GM19395 (cell line): ENCODE measurements around the gene RPS10.
"Not testable (repeated sequence)": the region's sequence is repeated elsewhere in the genome, so short reads cannot be mapped to it uniquely, and the experiment has no call there.

Experiments used
- ATAC-seq: cut with Tn5 transposase; IDR thresholded peaks from one replicate; pipeline ENCODE4 v1.9.1; 2021; ENCODE audit warnings: mild to moderate bottlenecking, moderate library complexity; ENCODE audit not compliant: unreplicated experiment

The RPS10 gene

DNA sequence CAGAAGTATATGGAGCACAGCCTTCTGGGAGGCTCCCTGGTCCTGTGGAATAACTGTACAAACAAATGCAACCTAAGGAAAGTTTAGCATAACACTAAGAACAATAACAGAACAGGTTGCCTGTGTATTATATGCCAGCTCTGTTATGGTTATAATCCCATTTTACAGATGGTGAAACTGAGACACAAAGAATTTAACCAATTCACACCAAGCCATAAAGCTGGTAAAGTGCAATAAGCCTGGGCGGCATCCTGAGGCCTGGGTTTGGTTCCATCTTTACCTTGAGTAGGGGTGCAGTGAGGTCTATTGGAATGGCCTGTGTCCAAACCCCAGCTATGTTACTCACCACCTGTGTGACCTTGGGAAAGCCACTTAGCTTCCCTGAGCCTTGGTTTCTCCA, 25.3 kb upstream of the RPS10 start:
- no peak for ATAC-seq

DNA sequence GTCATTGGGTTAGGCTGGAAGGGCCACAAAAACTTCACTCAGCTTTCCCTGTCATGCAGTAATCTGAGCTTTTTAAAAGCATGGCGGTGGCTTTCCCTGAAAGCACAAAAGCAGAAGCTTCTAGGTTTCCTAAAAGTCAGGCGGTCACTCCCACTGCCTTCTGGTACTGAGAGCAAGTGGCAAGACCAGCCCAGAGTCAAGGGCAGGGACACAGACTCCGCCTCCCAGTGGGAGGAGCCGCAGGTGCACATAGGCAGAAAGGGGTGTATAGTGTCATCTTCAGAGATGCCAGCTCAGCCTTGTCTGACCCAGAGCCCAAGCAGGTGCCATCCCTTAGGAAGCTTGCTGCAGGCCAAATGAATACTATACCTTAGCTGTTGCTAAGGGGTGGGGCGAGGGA, 22.0 kb upstream of the RPS10 start:
- ATAC-seq, result no peak

DNA sequence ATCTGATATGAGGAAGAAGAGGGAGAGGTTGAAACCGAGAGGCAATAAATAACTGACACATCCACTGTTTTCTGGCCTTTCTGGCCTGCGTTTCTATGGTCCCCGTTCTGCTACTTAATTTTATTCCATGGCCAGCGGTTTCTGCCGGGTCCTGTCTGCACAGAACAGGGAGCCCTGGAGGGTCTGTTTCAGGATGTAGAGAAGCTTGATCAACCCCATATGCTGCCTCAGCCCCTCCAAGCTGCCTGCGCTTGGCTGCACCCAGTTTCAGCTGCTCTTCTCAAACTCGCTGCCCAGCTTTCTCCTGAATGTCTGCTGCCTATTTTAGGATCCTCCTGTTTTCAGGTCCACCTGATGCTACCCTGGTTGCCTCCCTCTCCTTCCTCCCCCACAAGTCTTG, 21.5 kb upstream of the RPS10 start:
- no peak for ATAC-seq

DNA sequence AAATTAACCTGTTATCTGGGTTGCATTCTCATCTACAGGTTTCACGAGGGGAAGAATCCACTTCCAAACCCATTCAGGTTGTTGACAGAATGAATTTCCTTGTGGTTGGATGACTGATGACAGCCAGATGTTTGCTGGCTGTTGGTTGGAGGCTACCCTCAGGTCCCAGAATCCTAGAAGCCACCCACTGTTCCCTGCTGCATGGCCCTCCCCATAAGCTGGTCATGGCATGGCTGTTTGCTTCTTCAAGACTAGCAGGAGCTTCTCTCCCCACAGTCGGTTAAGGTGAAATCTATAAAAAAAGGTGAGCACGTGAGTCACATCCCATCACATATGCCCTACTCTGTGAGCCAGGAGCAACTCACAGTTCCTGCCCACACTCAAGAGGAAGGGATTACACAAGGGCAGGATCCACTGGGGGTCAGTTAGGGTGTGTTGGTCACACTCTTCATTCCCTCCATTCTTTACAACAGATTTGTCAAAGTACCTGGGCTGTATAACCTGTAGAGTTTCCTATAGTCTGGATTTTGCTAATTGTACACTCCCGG, 19.5 kb upstream of the RPS10 start:
- ATAC-seq, result no peak

DNA sequence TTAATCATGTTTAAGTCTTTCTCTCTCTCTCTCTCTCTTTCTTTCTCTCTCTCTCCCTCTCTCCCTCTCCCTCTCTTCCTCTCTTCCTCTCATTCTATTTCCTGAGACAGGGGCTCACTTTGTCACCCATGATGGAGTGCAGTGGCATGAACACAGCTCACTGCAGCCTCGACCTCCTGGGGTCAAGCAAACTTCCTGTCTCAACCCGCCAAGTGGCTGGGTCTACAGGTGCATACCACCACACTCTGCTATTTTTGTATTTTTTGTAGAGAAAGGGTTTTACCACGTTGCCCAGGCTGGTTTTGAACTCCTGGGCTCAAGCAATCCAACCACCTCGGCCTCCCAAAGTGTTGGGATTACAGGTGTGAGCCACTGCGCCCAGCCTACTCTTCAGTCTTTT, 15.7 kb upstream of the RPS10 start:
- ATAC-seq, result no peak

DNA sequence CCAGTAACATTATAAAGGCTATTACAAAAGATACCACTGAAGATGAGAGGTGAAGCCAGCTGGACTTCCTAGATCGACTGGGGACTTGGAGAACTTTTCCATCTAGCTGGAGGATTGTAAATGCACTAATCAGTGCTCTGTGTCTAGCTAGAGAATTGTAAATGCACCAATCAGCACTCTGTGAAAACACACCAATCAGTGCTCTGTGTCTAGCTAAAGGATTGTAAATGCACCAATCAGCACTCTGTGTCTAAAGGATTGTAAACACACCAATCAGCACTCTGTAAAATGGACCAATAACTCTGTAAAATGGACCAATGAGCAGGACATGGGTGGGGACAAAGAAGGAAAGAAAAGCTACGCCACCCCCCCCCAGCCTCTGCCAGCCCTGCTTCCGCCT, 13.6 kb upstream of the RPS10 start:
- ATAC-seq, result no peak

DNA sequence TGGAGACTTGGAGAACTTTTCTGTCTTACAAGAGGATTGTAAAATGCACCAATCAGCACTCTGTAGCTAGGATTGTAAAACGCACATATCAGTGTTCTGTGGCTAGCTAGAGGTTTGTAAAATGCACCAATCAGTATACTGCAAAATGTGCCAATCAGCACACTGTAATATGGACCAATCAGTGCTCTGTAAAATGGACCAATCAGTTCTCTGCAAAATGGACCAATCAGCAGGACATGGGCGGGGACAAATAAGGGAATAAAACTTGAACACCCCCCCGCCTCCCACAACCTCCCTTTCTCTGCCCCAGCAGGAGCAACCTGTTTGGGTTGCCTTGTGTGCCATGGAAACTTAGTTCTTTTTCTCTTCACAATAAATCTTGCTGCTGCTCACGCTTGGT, 12.8 kb upstream of the RPS10 start:
- no peak for ATAC-seq

DNA sequence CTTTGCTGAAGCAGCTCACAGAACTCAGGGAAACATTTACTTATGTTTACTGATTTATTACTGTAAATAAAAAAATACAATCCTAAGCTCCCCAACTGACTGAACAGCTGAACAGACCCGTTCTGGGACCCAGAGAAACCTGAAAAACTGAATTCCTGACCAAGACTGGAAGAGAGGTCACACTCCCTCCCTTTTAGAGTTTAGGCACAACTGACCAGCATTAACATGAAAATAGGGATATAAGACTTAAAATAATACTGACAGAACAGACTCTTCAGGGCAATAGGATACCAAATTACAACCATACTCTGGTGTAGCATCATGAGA, 11.7 kb upstream of the RPS10 start:
- ATAC-seq, result no peak

DNA sequence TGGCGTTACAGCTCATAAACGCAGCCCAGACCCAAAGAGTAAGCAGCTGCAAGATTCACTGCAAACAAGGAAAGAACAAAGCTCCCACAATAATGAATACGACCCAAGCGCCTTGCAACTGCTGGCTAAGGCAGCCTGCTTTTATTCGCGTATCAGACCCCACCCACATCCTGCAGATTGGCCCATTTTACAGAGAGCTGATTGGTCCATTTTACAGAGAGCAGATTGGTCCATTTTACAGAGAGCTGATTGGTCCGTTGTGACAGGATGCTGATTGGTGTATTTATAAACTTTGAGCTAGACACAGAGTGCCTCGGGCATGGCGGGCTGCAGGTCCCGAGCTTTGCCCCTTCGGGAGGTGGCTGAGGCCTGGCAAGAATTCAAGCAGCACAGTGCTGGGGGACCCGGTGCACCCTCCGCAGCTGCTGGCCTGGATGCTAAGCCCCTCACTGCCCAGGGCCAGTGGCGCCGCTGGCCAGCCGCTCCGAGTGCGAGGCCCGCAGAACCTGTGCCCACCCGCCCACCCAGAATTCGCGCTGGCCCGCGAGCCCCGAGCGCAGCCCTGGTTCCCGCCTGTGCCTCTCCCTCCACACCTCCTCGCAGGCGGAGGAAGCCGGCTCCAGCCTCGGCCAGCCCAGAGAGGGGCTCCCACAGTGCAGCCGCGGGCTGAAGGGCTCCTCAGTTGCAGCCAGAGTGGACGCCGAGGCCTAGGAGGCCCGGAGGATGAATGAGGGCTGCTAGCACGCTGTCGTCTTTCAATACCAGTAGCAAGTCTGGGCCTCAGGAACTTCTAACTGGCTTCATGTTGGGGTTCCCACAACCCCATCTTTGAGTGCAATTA, 11.2 kb upstream of the RPS10 start:
- ATAC-seq, result no peak

DNA sequence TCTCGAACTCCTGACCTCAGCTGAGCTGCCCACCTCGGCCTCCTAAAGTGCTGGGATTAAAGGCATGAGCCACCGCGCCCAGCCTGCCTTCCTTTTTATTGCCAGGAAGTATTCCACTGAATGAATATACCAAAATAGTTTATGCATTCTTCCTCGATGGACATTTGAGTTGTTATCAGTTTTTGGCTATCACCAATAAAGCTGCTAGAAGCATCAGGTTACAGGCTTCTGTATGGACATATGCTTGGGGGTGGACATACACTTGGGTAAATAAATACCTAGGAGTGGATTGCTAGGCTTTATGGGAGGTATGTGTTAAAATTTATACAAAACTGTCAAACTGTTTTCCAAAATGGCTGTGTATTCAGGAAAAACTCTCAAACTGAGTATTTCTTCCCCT, 10.0 kb upstream of the RPS10 start:
- no peak for ATAC-seq

DNA sequence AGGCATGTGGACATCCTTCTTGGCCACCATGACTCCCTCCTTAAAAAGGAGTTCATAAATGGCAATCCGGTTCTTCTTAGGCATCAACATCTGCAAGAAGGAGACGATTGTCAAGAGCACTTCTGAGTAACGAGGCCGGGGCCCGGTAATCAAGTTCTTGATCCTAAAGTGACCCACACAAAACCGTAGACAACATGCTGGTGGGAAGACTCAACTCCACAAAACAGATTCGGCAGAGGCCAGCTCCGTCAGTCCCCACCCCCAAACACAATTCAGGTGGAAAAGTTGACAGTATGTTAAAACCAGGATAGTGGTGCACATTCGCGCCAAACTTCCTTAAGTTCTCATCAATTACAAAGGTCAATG, 754 bp downstream of the RPS10 start:
- ATAC-seq, result no peak

DNA sequence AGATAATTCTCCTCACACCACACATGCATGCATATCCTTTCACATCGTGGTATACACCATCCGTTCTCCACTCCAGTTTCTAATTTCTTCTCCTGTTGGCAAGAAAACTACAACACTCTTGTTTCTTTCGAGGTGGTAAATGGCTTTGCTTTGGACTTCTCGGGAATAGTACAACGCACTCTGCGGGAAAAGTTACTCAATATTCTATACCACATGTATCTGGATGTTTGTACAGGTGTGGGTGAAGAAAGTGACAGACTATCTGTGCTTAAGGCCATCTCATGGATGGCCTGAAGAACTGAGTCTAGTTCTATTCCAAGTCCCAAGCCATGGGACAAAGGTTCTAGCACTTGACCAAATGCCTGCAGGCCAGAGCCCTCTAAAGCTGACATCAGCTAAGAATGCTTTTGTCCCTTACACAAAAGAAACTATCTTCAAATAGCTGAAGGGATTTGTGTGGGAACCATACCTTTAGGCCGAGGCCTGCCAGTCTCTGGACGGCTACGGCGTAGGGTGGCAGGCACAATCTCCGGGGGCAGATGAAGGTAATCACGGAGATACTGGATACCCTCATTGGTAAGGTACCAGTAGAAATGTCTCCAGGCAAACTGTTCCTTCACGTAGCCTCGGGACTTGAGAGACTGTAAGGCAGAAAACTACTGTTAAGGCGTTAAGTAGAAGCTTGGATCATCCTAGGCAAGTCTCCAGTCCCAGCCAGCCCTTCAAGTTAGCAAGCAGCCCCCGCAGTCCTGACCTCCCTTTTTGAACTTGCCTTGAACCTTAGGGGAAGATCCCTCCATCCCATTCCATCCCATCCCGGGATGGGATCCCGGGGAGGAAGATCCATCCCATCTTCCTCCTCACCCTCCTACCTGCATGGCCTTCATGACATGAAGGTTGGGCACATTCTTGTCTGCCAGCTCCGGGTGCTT, 1.4 kb downstream of the RPS10 start:
- ATAC-seq, result no peak

DNA sequence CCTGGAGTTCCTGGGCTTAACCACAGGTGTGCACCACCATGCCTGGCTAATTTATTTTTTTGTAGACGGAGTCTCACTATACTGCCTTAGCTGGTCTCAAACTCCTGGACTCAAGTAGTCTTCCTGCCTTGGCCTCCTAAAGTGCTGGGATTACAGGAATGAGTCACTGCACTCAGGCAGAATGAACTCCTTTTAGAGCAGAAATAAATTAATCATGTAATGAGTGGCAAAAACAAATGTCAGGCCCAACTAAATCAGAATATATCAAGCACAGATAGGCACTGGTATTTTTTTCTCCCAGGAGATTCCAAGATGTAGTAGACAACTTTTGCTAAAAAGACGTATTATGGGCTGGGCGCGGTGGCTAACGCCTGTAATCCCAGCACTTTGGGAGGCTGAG, 2.6 kb downstream of the RPS10 start:
- no peak for ATAC-seq

DNA sequence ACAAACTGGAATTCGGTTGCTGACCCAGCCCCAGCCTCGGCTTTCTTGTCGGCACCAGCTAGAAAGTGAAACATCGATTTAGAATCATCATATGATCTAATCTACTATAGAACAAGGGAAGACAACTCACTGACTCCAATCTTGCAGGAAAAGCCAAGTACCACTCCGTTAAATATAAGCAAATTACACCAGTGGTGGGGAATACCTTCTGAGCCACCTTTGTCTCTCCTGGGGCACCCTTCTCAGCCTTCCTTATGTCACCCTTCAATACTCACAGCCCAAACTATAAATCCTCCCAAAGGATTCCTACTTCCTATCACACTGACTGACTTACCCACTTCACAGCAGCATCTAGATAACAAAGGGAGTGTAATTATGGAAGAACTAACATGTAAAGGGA, 7.5 kb downstream of the RPS10 start:
- ATAC-seq, result no peak

DNA sequence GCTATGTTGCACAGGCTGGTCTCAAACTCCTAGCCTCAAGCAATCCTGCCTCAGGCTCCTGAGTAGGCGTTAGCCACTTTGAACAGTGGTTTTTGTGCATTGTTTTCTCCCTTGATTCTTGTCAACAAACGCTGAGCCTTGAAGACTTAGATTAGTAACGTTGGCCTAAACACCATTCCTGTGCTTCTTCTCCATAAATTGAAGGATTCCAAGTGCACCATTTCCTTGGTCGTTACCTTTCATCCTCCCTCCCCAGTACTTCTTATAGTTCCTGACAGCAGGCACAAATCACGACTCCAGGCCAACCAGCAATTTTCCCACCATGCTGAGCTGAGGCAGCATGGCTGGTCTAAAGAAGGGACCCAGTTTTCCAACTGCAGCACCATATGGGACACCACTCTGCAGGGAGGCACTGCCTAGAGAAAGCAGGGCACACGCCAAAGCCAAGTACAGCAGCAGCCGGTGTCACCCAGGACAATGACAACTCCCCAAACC, 8.9 kb downstream of the RPS10 start:
- no peak for ATAC-seq

DNA sequence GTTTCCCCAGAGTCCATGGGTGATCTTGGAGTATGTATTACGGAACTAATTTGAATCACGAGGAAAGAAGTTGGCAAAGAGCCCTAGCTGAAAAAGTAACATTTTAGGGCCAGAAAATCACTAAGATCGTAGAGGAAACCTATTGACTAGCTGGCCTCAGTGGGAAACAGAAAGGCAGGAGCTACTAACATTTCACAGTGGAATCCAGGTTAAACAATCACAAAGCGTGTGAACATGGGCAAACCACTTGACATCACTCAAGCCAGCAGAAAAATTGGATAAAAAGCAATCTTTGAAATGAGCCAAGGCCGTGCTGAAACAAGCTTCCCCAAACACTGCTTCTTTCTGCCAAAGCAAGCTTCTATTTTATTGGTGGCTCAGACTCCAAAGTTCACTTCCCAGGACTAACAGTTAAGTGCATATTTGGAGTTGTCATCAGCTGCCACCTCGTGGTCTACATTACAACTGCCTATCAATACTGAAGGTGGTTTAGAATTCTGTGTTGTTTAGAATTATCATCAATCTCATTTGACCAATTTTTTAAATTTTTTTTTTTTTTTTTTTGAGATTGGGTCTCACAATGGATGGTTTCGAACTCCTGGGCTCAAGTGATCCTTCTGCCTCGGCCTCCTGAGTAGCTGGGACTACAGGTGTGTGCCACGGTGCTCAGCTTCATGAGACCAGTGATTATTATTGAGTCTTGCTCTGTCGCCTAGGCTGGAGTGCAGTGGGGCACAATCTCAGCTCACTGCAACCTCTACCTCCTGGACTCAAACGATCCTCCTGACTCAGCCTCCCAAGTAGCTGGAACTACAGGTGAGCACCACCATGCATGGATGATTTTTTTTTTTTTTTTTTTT, 10.6 kb downstream of the RPS10 start:
- ATAC-seq, result no peak

DNA sequence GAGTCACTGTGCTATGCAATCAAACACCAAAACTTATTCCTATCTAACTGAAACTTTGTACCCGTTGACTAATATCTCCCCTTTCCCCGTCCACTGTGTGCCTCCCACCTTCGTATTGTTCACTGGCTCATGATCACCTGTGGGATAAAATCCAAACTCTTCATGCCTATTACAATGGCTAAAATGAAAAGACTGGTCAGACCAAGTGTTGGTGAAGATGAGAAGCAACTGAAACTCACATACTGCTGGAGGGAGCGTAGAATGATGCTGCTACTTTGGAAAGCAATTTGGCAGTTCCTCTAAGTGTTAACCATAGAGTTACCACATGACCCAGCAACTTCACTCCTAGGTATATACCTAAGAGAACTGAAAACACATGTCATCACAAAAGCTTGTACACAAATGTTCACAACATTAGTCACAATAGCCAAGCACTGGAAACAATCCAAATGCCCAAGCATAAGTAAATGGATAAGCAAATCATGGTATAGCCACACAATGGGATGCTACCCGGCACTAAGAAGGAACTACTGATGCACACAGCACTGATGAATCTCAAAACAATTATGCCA, 13.1 kb downstream of the RPS10 start:
- ATAC-seq, result no peak

DNA sequence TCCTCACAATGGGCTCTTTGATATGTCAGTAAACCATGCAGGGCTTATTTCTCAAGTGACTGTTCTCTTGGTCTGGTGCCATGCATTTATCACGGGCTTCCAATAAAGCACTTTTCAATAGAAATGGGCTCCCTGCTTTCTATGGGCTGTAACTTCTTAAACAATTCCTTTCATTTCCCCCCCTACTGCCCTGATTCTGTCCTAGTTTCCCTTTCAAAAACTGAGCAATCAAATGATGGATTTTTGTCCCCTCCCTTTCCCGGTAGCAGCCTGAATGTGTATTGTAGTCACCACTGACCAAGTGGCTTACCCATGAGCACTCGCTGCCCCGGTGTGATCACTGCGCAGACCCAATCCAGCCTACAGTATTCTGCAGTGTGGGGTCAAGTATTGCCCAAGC, 13.9 kb downstream of the RPS10 start:
- ATAC-seq, result no peak

DNA sequence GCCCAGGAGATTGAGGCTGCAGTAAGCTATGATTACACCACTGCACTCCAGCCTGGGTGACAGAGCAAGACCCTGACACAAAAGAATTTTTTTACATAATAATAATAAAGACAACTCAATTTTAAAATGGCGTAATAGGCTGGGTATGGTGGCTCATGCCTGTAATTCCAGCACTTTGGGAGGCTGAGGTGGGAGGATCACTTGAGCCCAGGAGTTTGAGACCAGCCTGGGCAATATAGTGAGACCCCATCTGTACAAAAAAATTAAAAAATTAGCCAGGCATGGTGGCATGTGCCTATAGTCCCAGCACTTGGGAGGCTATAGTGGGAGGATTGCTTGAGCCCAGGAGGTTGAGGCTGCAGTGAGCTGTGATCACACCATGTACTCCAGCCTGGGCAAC, 18.0 kb downstream of the RPS10 start:
- ATAC-seq, result not testable (repeated sequence)

DNA sequence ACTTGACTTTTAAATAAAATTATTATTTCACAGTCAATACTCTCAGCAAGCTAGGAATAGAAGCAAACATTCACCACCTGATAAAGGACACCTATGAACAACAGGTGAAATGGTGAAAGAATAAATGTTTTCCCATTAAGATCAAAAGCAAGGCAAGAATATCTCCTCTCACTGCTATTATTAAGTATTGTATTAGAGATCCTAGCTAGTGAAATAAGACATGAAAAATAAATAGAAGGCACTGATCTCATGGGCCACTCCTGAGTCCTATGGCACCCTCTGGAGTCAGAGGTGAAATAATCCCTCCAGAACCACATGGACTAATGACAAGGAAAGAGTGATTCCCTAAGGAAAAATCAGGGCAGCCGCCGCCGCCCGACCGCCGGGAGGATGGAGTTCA, 29.4 kb downstream of the RPS10 start:
- no peak for ATAC-seq

DNA sequence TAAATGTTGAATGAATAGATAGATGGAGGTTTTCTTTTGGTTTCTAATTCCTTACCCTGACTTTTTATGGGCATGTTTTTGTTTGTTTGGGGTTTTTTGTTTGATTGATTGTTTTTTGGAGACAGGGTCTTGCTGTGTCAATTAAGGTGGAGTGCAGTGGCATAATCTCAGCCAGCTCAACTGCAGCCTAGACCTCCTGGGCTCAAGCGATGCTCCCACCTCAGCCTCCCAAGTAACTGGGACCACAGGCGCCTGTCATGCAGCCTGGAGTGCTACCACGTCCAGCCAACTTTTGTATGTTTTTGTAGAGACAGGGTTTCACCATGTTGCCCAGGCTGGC, 31.9 kb downstream of the RPS10 start:
- no peak for ATAC-seq
